Measurements from ENCODE around the gene PDGFB.

GRCh38 chr22:39197578-39197977, 47.2 kb downstream of the PDGFB start:
- TF ChIP-seq CTCF (conservative IDR thresholded peaks at IDR 0.05): no peak
- TF ChIP-seq EZH2 (IDR thresholded peaks at IDR 0.05; ENCODE audit: low read depth): no peak
